Measurements from ENCODE around the gene TERF2IP. TPM values are rescaled to one million over a fixed set of nuclear protein-coding genes. Genes with fewer than 3 reads are reported as not detected.
A peak's percentile ranks its signal among the peaks of the same experiment; 100 is the strongest.

Gene TERF2IP, protein sequence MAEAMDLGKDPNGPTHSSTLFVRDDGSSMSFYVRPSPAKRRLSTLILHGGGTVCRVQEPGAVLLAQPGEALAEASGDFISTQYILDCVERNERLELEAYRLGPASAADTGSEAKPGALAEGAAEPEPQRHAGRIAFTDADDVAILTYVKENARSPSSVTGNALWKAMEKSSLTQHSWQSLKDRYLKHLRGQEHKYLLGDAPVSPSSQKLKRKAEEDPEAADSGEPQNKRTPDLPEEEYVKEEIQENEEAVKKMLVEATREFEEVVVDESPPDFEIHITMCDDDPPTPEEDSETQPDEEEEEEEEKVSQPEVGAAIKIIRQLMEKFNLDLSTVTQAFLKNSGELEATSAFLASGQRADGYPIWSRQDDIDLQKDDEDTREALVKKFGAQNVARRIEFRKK
- total RNA-seq (2022): 25.1 and 27.1 TPM in 2 replicates
- percentile 90 among the genes with signal in this experiment for Bru-seq, nascent RNA
- BruChase-seq, experiment 1, labeled RNA remaining after a 2-hour chase: percentile 90 among the genes with signal in this experiment
- percentile 76 among the genes with signal in this experiment for BruChase-seq, experiment 2, labeled RNA remaining after a 6-hour chase
- long read RNA-seq, transcript TERF2IP-201 (3 exons, 2,118 nt): major isoform, 115 of 124 reads
- long read RNA-seq, partial matches to known transcripts: 3 of 124 reads
- long read RNA-seq, other reads (novel, unspliced or antisense): 6 of 124 reads

DNA sequence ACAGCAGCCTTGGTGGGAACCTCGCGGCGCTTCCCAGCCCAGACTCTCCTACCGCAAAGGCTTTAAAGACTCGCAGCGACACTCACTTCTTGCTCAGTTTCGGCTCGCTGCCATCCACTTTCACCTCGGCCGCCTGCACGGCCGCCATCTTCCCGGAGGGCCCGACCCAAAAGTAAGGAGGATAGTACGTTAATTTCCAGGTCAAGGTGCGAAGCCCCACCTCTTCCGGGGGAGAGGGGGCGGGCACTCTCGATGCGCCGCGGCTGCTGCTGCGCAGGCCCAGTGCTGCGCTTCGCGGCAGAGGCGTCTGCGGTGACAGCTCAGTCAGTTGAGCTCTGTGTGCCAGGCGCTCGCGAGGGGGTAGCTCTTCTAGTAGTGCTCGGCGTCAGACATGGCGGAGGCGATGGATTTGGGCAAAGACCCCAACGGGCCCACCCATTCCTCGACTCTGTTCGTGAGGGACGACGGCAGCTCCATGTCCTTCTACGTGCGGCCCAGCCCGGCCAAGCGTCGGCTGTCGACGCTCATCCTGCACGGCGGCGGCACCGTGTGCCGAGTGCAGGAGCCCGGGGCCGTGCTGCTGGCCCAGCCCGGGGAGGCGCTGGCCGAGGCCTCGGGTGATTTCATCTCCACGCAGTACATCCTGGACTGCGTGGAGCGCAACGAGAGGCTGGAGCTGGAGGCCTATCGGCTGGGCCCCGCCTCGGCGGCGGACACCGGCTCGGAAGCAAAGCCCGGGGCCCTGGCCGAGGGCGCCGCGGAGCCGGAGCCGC, at the start of gene TERF2IP, which contains the start of gene KARS1:
TERF2IP (plus strand) TSS at position 282 of the 773 bp plus-strand sequence; CDS start at position 392, 110 bp downstream.
KARS1 (minus strand) TSS at position 174 of the 773 bp plus-strand sequence; CDS start at position 148, 26 bp downstream.
- BruUV-seq (replicated peaks): TSS peak; percentile 38
- Mint-ChIP-seq H3K27me3 (ENCODE audit: insufficient read depth, unreplicated experiment) (no peaks in the 10 kb centered on the region), H3K4me3 (ENCODE audit: unreplicated experiment) (peak within 1 kb of the TSS; percentile 91), H3K9me3 (ENCODE audit: unreplicated experiment) (no peaks in the 10 kb centered on the region), H3K4me1 (ENCODE audit: low read depth, unreplicated experiment) (peaks cover 18% of the 10 kb centered on the region), H3K27ac (ENCODE audit: unreplicated experiment) (peak within 1 kb of the TSS; percentile 98), H3K36me3 (ENCODE audit: insufficient read depth, unreplicated experiment) (peaks cover 45% of the 10 kb centered on the region)
- intact Hi-C loops (cut with micrococcal nuclease; ENCODE audit: unreplicated experiment): loop anchor here (1.0 to 5.0 kb wide), 5 partner anchors 24 to 1565 kb away; partner anchors contain the start of genes ADAT1 and TMEM231
- ChIA-PET CTCF (interaction anchor here (0.6 to 1.6 kb wide), 7 partner anchors 82 to 142 kb away, joined by 3 to 8 read pairs (median 5); partner anchors contain the start of gene GABARAPL2), POLR2A (interaction anchor here (1.0 to 1.9 kb wide), 6 partner anchors 25 to 184 kb away, joined by 3 to 14 read pairs (median 8); partner anchors contain the start of genes ADAT1 and GABARAPL2)
- DNase-seq: peak; percentile 93 to 95
- H3K27me3 ChIP-seq (replicated peaks; ENCODE audit: control insufficient read depth, insufficient read depth, low read length): no peaks in the 10 kb centered on the region
- H3K9me3 ChIP-seq: no peaks in the 10 kb centered on the region
- peaks cover 12% of the 10 kb centered on the region for H3K4me1 ChIP-seq
- TF ChIP-seq, protein P1, sequence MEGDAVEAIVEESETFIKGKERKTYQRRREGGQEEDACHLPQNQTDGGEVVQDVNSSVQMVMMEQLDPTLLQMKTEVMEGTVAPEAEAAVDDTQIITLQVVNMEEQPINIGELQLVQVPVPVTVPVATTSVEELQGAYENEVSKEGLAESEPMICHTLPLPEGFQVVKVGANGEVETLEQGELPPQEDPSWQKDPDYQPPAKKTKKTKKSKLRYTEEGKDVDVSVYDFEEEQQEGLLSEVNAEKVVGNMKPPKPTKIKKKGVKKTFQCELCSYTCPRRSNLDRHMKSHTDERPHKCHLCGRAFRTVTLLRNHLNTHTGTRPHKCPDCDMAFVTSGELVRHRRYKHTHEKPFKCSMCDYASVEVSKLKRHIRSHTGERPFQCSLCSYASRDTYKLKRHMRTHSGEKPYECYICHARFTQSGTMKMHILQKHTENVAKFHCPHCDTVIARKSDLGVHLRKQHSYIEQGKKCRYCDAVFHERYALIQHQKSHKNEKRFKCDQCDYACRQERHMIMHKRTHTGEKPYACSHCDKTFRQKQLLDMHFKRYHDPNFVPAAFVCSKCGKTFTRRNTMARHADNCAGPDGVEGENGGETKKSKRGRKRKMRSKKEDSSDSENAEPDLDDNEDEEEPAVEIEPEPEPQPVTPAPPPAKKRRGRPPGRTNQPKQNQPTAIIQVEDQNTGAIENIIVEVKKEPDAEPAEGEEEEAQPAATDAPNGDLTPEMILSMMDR (IDR thresholded peaks at IDR 0.05; ENCODE audit: insufficient read depth in 1 of 2, low read depth in 1 of 2, low read length in 1 of 2, severe bottlenecking in 1 of 2, unreplicated experiment in 1 of 2): no peak
- peak within 1 kb of the TSS; percentile 97 for H3K4me3 ChIP-seq (ENCODE audit: low read depth, low read length)
- H3K36me3 ChIP-seq (ENCODE audit: control insufficient read depth, insufficient read depth, low read length): no peaks in the 10 kb centered on the region

DNA sequence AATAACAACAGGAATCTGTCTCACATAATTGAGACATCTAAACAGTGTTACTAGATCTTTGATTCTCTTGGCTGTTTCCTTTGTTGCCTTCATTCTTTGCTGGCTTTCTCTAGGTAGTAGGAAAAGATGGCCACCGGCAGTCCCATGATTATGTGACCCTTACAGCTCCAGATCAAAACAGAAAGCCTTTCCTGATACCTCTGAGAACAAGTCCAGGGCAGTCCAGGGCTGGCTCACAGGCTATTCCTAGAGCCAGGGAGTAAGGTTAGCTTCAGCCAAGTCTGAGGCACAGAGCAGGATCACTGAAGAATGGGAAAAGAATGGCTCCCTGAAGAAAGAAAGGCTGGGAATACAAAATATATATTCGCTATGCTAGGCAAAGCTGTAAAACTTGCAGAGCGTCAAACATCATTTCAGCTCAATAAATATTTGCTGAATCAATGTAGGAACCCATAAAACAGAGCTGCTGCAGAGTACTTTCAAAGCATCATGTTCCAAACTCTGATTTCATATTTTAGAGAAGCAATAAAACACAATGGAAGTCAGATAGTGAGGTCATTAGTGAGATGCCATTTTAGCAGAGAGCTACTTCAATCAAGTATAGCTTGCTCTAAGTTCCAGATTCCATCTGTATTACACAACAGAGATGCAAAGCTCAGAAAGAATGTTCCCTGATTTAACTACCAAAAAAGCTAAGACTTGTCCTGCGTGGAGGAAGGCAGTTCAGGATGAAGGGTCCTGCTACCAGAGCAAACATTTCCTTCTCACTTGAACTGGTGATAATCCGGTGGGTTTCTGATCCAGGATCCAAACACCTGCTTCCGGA, 47.9 kb upstream of the TERF2IP start:
- H3K36me3 Mint-ChIP-seq (ENCODE audit: insufficient read depth, unreplicated experiment): peaks cover 75% of the 10 kb centered on the region

More for the DNA sequence above, 47.9 kb upstream of the TERF2IP start:
- Histone ChIP-seq H3K9me3 (peaks cover 6% of the 10 kb centered on the region; the same call in 1 of the 2 replicates), H3K4me3 (ENCODE audit: low read depth, low read length) (no peak overlapping the region), H3K36me3 (ENCODE audit: control insufficient read depth, insufficient read depth, low read length) (peaks cover 15% of the 10 kb centered on the region), H3K27me3 (replicated peaks; ENCODE audit: control insufficient read depth, insufficient read depth, low read length) (no peaks in the 10 kb centered on the region), H3K4me1 (no peaks in the 10 kb centered on the region)
- POLR2A ChIA-PET: interaction anchor here (0.6 to 1.0 kb wide), 4 partner anchors 17 to 35 kb away, joined by 3 to 5 read pairs (median 4); partner anchors contain the start of gene ADAT1
- Mint-ChIP-seq H3K27ac (ENCODE audit: unreplicated experiment) (peak overlapping the region; percentile 15), H3K27me3 (ENCODE audit: insufficient read depth, unreplicated experiment) (no peaks in the 10 kb centered on the region), H3K4me1 (ENCODE audit: low read depth, unreplicated experiment) (no peaks in the 10 kb centered on the region), H3K9me3 (ENCODE audit: unreplicated experiment) (peaks cover 22% of the 10 kb centered on the region), H3K4me3 (ENCODE audit: unreplicated experiment) (no peak overlapping the region)
- CTCF ChIA-PET: interaction anchor here (1.0 kb wide), 2 partner anchors 21 to 83 kb away, joined by 3 to 4 read pairs; no protein-coding TSS in a partner anchor
- TF ChIP-seq, protein P1 (IDR thresholded peaks at IDR 0.05; ENCODE audit: insufficient read depth in 1 of 2, low read depth in 1 of 2, low read length in 1 of 2, severe bottlenecking in 1 of 2, unreplicated experiment in 1 of 2): no peak
- no TSS peak for BruUV-seq (replicated peaks)
- DNase-seq: no peak
- intact Hi-C loops (cut with micrococcal nuclease; ENCODE audit: unreplicated experiment): no loop called here
